GM18858 (cell line): ENCODE measurements around the gene PDLIM5.
"Not testable (repeated sequence)": the region's sequence is repeated elsewhere in the genome, so short reads cannot be mapped to it uniquely, and the experiment has no call there.

ENCODE experiments used
- ATAC-seq: cut with Tn5 transposase; IDR thresholded peaks from one replicate; pipeline ENCODE4 v1.9.1; 2021; ENCODE audit not compliant: unreplicated experiment

Gene PDLIM5

DNA sequence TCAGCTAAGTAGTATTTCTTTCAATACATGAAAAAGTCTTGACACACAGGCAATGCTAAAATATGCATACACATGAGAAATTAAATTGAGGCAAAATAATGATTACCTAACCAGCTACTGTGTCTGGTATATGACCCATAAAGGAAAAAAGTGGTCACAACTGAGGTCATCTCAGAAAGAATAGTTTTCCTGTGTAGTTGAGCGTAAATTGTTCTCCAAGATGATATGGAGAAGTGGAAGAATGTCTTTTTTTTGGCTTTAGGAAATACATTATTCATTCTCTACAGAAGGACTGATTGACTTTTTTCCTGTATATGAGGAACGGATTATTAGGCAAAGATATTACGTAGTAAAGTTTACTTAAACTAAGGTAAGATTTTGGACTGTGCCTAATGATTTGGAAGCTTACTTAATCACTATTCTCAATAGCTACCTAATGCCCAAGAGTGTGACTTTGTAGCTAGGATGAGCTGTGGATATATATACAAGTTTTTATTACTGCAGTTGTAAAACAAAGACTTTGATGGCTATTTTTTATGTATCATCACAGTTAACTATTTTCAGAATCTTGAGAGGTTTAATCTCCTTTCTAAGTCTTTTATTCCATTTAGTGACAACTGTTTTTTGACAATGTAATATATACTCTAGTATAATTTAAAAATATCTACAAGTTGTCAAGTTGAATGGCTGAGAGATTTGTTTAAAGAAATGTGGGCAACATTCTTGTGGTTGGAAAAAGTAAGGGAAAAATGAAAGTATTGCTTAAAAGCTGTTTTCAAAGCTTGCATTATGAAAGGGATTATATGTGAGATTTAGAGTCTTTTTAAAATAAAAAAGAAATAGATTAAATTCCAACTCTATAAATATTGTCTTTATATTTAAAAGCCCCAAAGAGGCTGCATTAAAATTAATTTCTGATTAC is 100.2 kb downstream of the PDLIM5 start:
- no peak for ATAC-seq

- not testable (repeated sequence) for ATAC-seq
These were observed 104.3 kb downstream of the PDLIM5 start for GRCh38 chr4:94556047-94556446.

DNA sequence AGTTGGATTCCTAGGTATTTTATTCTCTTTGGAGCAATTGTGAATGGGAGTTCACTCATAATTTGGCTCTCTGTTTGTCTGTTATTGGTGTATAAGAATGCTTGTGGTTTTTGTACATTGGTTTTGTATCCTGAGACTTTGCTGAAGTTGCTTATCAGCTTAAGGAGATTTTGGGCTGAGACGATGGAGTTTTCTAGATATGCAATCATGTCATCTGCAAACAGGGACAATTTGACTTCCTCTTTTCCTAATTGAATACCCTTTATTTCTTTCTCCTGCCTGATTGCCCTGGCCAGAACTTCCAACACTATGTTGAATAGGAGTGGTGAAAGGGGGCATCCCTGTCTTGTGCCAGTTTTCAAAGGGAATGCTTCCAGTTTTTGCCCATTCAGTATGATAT is 105.9 kb downstream of the PDLIM5 start:
- not testable (repeated sequence) for ATAC-seq

GRCh38 chr4:94558392-94558904 is 106.7 kb downstream of the PDLIM5 start:
- no peak for ATAC-seq

- no peak for ATAC-seq
These were observed 107.6 kb downstream of the PDLIM5 start for GRCh38 chr4:94559351-94559806.

DNA sequence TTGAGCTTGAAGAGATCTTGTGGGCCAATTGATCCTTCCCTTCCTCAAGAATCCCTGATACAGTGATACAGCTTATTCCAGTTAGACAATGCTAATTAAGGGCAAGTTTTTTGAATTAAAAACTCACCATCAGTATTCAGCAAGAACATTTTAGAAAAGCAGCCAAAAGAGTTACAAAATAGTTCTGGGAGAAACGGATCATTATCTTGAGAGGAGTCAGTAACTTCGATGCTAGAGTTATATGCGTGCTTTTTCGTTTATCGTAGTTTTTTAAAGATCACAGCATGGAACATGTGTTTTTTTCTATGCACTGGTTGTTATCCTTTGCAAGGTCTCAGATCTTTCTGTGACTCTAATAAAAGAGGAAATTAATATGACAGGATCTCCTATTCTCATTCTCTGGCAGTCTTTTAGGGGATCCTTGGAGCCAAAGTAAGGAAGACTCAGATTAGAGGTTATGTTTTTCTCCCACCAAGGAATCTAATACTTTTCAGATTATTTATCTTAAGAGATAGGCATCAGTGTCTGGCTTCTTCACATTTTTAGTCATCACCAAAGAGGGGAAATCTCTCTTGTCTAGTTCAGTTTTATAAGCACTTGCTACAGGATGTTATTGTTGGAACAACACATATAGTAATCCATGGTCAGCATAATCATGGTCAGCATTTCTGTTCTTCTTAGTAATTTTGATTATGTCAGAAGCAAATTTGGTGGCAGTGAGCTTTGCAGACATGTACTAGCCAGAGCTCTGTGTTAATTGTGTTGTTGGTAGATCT is 109.7 kb downstream of the PDLIM5 start:
- no peak for ATAC-seq

- no peak for ATAC-seq
These were observed 110.5 kb downstream of the PDLIM5 start for GRCh38 chr4:94562285-94562684.

DNA sequence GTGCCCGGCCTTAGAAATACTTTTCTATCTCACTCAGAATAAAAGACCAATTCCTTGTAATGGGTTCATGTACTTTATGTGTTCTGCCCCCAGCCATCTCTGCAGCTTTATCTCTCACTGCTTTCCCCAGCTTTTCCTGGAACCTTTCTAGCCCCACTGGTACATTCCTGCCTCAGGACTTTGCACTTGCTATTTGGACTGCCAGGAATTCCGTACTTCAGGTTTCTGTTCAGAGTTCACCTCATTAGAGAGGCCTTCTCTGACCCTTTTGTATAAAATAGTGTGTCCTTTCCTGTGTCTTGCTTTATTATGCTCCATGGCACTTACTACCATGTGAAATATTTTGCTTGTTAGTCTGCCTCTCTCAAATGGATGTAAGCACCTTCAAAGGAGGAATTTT is 112.5 kb downstream of the PDLIM5 start:
- ATAC-seq: no peak

DNA sequence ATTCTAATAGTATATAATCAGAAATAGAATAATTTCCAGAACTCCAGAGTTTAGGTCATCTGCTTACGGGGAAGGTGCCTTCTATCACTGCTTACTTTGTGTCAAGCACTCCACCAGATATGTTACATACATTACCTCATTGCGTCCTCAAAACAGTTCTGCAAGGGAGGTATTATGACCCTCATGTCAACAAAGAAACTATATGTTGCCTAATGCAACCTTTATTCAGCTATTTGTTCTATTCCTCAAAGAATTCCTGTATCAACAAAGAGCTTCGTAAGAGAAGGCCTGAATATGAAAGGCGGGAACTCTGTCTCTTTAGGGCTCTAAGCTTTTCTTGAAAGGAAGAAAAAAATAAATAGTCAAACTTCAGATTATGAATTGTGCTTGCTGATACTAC is 114.7 kb downstream of the PDLIM5 start:
- ATAC-seq: no peak

- ATAC-seq: peak; percentile 70
These were observed 116.1 kb downstream of the PDLIM5 start for GRCh38 chr4:94567811-94568210.

GRCh38 chr4:94570558-94570957 is 118.8 kb downstream of the PDLIM5 start:
- ATAC-seq: no peak

- ATAC-seq: no peak
These were observed 119.6 kb downstream of the PDLIM5 start for GRCh38 chr4:94571298-94571697.

DNA sequence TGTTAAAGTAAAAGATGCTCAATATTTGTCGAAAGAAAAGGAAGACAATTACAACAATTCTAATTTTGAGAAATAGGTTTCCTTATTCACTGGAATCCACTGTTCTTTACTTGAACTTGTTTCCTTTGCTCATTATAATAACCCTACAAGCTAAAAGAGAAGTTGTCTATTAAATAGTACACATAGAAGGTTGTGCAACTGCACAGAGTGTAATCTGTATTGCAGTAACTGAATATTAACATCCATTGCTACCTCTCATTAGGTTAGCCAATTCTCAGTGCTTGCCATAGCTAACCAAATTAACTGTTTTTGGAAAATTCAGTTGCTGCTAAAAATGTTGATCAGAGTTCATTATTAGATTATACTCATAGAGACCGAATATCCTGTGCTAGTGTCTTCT is 120.0 kb downstream of the PDLIM5 start:
- ATAC-seq: no peak

DNA sequence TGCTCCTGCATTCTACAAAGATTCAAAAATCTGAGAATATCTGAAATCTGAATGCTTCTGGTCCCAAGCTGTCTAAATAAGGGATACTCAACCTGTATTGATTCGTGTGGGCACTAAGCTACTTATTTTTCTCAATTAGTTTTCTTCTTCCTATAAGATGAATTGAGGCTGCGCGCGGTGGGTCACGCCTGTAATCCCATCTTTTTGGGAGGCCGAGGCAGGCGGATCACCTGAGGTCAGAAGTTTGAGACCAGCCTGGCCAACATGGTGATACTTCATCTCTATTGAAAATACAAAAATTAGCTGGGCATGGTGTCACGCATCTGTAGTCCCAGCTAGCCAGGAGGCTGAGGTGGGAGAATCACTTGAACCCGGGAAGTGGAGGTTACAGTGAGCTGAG is 122.3 kb downstream of the PDLIM5 start:
- no peak for ATAC-seq

- no peak for ATAC-seq
These were observed 122.9 kb downstream of the PDLIM5 start for GRCh38 chr4:94574616-94575015.

DNA sequence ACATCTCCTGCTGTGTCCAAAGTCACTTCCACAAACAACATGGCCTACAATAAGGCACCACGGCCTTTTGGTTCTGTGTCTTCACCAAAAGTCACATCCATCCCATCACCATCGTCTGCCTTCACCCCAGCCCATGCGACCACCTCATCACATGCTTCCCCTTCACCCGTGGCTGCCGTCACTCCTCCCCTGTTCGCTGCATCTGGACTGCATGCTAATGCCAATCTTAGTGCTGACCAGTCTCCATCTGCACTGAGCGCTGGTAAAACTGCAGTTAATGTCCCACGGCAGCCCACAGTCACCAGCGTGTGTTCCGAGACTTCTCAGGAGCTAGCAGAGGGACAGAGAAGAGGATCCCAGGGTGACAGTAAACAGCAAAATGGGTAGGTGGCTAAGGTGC is 123.9 kb downstream of the PDLIM5 start:
- ATAC-seq: no peak

GRCh38 chr4:94576210-94576609 is 124.5 kb downstream of the PDLIM5 start:
- no peak for ATAC-seq

GRCh38 chr4:94577136-94577535 is 125.4 kb downstream of the PDLIM5 start:
- no peak for ATAC-seq

- no peak for ATAC-seq
These were observed 126.5 kb downstream of the PDLIM5 start for GRCh38 chr4:94578195-94578594.

DNA sequence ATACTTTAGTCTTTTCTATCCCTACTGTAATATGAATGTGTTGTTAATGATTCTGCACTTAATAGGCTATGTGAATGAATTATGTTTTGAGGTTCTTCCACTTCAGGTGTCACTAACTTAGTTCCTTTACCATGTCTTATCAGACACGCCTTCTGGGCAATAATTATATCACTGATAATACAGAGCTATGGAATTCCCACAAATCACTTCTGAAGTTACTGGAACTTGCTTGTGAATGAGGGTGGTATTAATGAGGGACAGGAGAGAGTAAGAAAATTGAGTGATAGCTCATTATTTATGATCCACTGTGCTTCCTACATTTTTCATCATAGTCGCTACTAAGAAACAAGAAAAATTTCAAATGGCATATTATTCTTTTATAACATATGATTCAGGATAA is 130.0 kb downstream of the PDLIM5 start:
- ATAC-seq: no peak

- no peak for ATAC-seq
These were observed 130.8 kb downstream of the PDLIM5 start for GRCh38 chr4:94582517-94582916.
